AG04450 (cell line): Measurements from ENCODE around the gene POLR1F. TPM values are rescaled to one million over a fixed set of nuclear protein-coding genes. Genes with fewer than 3 reads are reported as not detected.

Source experiments
- CTCF ChIA-PET: fragments of 300-600, 350-600 bp; formaldehyde crosslinking; extraction: SDS; loops from one replicate; lab custom pipeline; 2022; ENCODE audit warnings: antibody characterized with exemption, inconsistent platforms; lab: Charles Lee
- POLR2A ChIA-PET: fragments of 350-600 bp; formaldehyde crosslinking; extraction: SDS; loops from one replicate; lab custom pipeline; 2021; ENCODE audit warnings: antibody characterized with exemption, inconsistent platforms; lab: Yijun Ruan, JAX
- DNase-seq: peaks from one replicate; pipeline ENCODE4 v3.0.0-alpha.2; 2011; ENCODE audit warnings: low read depth, low spot score
- H3K27ac ChIP-seq: one replicate; pipeline ENCODE4 v1.5.1; 2012; ENCODE audit warnings: low read depth, low read length, control low read depth
- H3K27me3 ChIP-seq: one replicate; pipeline ENCODE4 v1.6.0; 2012; ENCODE audit warnings: low read length; ENCODE audit not compliant: control insufficient read depth, insufficient read depth
- H3K4me3 ChIP-seq: 2 replicates; pipeline ENCODE4 v1.5.1; 2011; ENCODE audit warnings: mild to moderate bottlenecking, low read depth, low read length, control low read depth
- H3K9me3 ChIP-seq: 2 replicates; pipeline ENCODE4 v1.5.1; 2012; ENCODE audit warnings: low read length; ENCODE audit not compliant: control insufficient read depth, insufficient read depth
- polyA plus RNA-seq: library from polyadenylated mRNA; depleted of rRNA; stranded (reverse); fragments of >200 nt; gene quantifications from 2 replicates; pipeline ENCODE4 v1.2.3, GENCODE V29; 2011; rRNA removed
- small RNA-seq: library from RNA; depleted of rRNA; stranded (forward); fragments of <200 nt; gene quantifications from one replicate; pipeline ENCODE3, GENCODE V24; 2012; ENCODE audit warnings: low read depth; ENCODE audit not compliant: insufficient read length
- TF ChIP-seq, protein P1 (sequence below): IDR thresholded peaks from 2 replicates; pipeline ENCODE4 v1.5.1; 2011; ENCODE audit warnings: low read depth, low read length, control low read depth, inconsistent platforms

Gene POLR1F
- polyA plus RNA-seq, 1 experiment = 23.6 TPM

DNA sequence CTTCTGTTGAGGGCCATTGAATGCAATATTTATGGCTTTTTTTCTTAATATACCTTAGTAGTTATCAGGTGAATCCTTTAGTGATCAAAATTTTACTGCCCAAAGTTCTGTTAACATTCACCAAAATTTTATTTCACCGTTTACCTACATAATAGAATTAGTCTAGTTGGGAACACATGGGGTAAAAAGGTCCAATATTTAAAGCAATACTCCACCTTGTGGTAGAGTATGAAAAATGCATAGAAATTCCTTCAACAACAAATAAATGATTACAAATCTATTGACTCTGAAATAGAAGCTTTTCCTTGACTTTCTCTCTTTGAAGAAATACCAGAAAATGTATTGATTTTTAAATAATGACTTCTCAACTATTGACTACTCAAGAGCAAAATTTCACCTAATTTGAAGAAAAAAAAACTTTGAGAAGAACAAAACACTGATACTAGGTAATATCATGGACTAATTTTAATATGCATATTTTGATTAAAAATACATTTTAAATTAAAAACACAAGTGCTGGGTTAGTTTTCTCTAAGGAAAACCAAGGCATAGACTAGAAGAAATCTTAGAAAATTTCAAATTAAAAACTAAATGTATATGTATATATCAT, 43.3 kb downstream of the POLR1F start:
- DNase-seq = peak; percentile 1
- H3K27ac ChIP-seq = no peak overlapping the region
- TF ChIP-seq, protein P1, sequence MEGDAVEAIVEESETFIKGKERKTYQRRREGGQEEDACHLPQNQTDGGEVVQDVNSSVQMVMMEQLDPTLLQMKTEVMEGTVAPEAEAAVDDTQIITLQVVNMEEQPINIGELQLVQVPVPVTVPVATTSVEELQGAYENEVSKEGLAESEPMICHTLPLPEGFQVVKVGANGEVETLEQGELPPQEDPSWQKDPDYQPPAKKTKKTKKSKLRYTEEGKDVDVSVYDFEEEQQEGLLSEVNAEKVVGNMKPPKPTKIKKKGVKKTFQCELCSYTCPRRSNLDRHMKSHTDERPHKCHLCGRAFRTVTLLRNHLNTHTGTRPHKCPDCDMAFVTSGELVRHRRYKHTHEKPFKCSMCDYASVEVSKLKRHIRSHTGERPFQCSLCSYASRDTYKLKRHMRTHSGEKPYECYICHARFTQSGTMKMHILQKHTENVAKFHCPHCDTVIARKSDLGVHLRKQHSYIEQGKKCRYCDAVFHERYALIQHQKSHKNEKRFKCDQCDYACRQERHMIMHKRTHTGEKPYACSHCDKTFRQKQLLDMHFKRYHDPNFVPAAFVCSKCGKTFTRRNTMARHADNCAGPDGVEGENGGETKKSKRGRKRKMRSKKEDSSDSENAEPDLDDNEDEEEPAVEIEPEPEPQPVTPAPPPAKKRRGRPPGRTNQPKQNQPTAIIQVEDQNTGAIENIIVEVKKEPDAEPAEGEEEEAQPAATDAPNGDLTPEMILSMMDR = peak; percentile 67
- no peak overlapping the region for H3K4me3 ChIP-seq
- H3K27me3 ChIP-seq = no peaks in the 10 kb centered on the region
- ChIA-PET POLR2A (no interaction called here), CTCF (interaction anchor here (0.6 to 2.3 kb wide), 10 partner anchors 138 to 1314 kb away, joined by 3 to 15 read pairs (median 4); no protein-coding TSS in a partner anchor)
- H3K9me3 ChIP-seq = no peaks in the 10 kb centered on the region

DNA sequence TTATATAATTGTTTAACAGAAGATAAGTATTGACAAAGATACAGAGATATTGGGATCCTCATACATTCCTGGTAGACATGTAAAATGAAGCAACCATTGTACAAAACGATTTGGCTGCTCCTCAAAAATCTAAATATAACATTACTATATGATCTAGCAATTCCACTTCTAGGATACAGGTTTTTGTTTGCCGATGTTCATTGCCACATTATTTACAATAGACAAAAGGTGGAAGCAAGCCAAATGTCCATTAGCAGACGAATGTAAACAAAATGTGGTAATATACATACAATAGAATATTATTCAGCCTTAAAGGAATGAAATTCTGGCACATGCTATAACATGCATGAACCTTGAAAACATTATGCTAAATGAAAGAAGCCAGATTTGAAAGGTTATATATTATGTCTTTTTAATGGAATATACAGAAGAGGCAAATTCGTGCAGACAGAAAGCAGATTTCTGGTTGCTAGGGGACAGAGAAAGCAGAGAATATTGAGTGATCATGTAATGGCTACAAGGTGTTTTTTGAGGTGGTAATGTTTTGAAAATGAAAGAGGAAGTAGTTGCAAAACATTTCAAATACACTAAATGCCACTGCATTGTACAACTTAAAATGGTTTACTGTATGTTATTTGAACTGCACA, 44.9 kb downstream of the POLR1F start:
- H3K9me3 ChIP-seq = no peaks in the 10 kb centered on the region
- ChIA-PET CTCF (interaction anchor here (1.1 to 2.3 kb wide), 2 partner anchors 12 to 1312 kb away, joined by 3 to 15 read pairs; no protein-coding TSS in a partner anchor), POLR2A (no interaction called here)
- no peaks in the 10 kb centered on the region for H3K27me3 ChIP-seq
- no peak overlapping the region for H3K4me3 ChIP-seq
- H3K27ac ChIP-seq = no peak overlapping the region
- TF ChIP-seq, protein P1 = no peak
- no peak for DNase-seq

DNA sequence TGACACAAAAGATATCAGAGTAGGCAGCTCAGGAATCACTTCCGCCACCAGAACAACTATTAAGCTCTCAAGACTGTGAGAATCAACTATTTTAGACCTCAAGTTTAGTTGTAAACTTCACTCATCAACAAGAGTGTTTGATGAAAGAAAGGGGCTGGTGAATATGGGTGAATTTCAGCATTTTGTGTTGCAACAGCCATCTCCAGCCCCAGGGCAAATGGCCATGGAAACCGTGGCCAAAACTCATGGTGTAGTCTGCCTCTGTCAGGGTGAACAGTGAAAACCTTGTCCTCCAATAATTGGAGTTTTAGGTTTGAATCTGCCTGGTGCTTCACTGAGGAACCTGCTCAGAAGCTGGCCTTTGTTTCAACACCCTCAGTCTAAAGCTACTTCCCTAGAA, 60.0 kb downstream of the POLR1F start:
- no peaks in the 10 kb centered on the region for H3K27me3 ChIP-seq
- ChIA-PET CTCF (no interaction called here), POLR2A (no interaction called here)
- no peak overlapping the region for H3K4me3 ChIP-seq
- TF ChIP-seq, protein P1 = no peak
- no peaks in the 10 kb centered on the region; the same call in 1 of the 2 replicates for H3K9me3 ChIP-seq
- H3K27ac ChIP-seq = no peak overlapping the region
- DNase-seq = no peak

Small RNA genes lying within 50 kb of the gene (small RNA-seq; reads per million reads assigned to genes)
- gene MIR3146 = not detected

Other genes starting within 250 kb of the POLR1F start
- not detected in 2 replicates for gene TMEM196, start 64.6 kb upstream of the POLR1F start, polyA plus RNA-seq